Measurements from ENCODE around the gene RMND1. TPM values are rescaled to one million over a fixed set of nuclear protein-coding genes. Genes with fewer than 3 reads are reported as not detected.

RMND1 gene
- total RNA-seq, 2 donors from 2014 or later, result 17.1 to 22.9 TPM

GRCh38 chr6:151403919-151404308, 48.0 kb downstream of the RMND1 start:
- WGBS, result 88% methylated on average over 4 of the region's 4 CpGs
- TF ChIP-seq POLR2A (IDR thresholded peaks at IDR 0.05), result no peak
- no peak for TF ChIP-seq CTCF (IDR thresholded peaks at IDR 0.05)
- no peak for TF ChIP-seq POLR2AphosphoS5 (IDR thresholded peaks at IDR 0.05)
- Histone ChIP-seq H3K4me3 (no peak overlapping the region), H3K9me3 (no peaks in the 10 kb centered on the region), H3K27ac (no peak overlapping the region), H3K4me1 (replicated peaks) (no peaks in the 10 kb centered on the region), H3K36me3 (no peaks in the 10 kb centered on the region), H3K27me3 (replicated peaks; ENCODE audit: insufficient read depth) (no peaks in the 10 kb centered on the region)
- DNase-seq (ENCODE audit: low spot score), result no peak
- intact Hi-C loops (cut with DNase I), result no loop called here

GRCh38 chr6:151402228-151402627, 49.7 kb downstream of the RMND1 start:
- Histone ChIP-seq H3K36me3 (no peaks in the 10 kb centered on the region), H3K4me1 (replicated peaks) (no peaks in the 10 kb centered on the region), H3K27me3 (replicated peaks; ENCODE audit: insufficient read depth) (no peaks in the 10 kb centered on the region), H3K4me3 (no peak overlapping the region), H3K27ac (no peak overlapping the region), H3K9me3 (no peaks in the 10 kb centered on the region)
- WGBS, result 92% methylated on average over 1 of the region's 1 CpG
- intact Hi-C loops (cut with DNase I), result no loop called here
- no peak for DNase-seq (ENCODE audit: low spot score)
- TF ChIP-seq POLR2AphosphoS5 (IDR thresholded peaks at IDR 0.05), result no peak
- TF ChIP-seq CTCF (IDR thresholded peaks at IDR 0.05), result no peak
- TF ChIP-seq POLR2A (IDR thresholded peaks at IDR 0.05), result no peak

- Histone ChIP-seq H3K4me1 (replicated peaks) (no peaks in the 10 kb centered on the region), H3K4me3 (no peak overlapping the region)
- WGBS, result 54% methylated on average over 6 of the region's 6 CpGs
Observed at GRCh38 chr6:151400473-151400872, 51.5 kb downstream of the RMND1 start.

GRCh38 chr6:151399679-151400078, 52.2 kb downstream of the RMND1 start:
- no peaks in the 10 kb centered on the region for H3K27me3 ChIP-seq (replicated peaks; ENCODE audit: insufficient read depth)
- H3K36me3 ChIP-seq, result no peaks in the 10 kb centered on the region
- 59% methylated on average over 3 of the region's 3 CpGs for WGBS
- no peak overlapping the region for H3K27ac ChIP-seq
- no peaks in the 10 kb centered on the region for H3K4me1 ChIP-seq (replicated peaks)
- no peak for DNase-seq (ENCODE audit: low spot score)
- no peak for TF ChIP-seq POLR2A (IDR thresholded peaks at IDR 0.05)
- no peaks in the 10 kb centered on the region for H3K9me3 ChIP-seq
- H3K4me3 ChIP-seq, result no peak overlapping the region
- intact Hi-C loops (cut with DNase I), result no loop called here

More at GRCh38 chr6:151400473-151400872, 51.5 kb downstream of the RMND1 start:
- intact Hi-C loops (cut with DNase I), result no loop called here
- DNase-seq (ENCODE audit: low spot score), result no peak
- H3K27me3 ChIP-seq (replicated peaks; ENCODE audit: insufficient read depth), result no peaks in the 10 kb centered on the region
- H3K36me3 ChIP-seq, result no peaks in the 10 kb centered on the region
- no peak for TF ChIP-seq CTCF (IDR thresholded peaks at IDR 0.05)
- no peak overlapping the region for H3K27ac ChIP-seq
- H3K9me3 ChIP-seq, result no peaks in the 10 kb centered on the region

- no peak for DNase-seq (ENCODE audit: low spot score)
- no peak overlapping the region for H3K27ac ChIP-seq
- TF ChIP-seq POLR2A (IDR thresholded peaks at IDR 0.05) (no peak), POLR2AphosphoS5 (IDR thresholded peaks at IDR 0.05) (no peak), CTCF (IDR thresholded peaks at IDR 0.05) (no peak)
- H3K27me3 ChIP-seq (replicated peaks; ENCODE audit: insufficient read depth), result no peaks in the 10 kb centered on the region
- H3K9me3 ChIP-seq, result no peaks in the 10 kb centered on the region
- intact Hi-C loops (cut with DNase I), result loop anchor here (2.0 kb wide), 1 partner anchor 59 kb away; the partner anchor contains the start of gene RMND1
- no peaks in the 10 kb centered on the region for H3K36me3 ChIP-seq
- H3K4me1 ChIP-seq (replicated peaks), result peaks cover 12% of the 10 kb centered on the region
- 45% methylated on average over 4 of the region's 4 CpGs for WGBS
- no peak overlapping the region for H3K4me3 ChIP-seq
Observed at GRCh38 chr6:151393410-151393809, 58.5 kb downstream of the RMND1 start.

All from prostate gland (tissue), 2 donors.